HS-27A (cell line): Measurements from ENCODE around the gene ATP11A.
"Not testable (repeated sequence)": the region's sequence is repeated elsewhere in the genome, so short reads cannot be mapped to it uniquely, and the experiment has no call there.

Source experiments
- DNase-seq: peaks from one replicate; pipeline ENCODE4 v3.0.0-alpha.2; 2012; ENCODE audit warnings: low read depth, missing footprints

Gene ATP11A

DNA sequence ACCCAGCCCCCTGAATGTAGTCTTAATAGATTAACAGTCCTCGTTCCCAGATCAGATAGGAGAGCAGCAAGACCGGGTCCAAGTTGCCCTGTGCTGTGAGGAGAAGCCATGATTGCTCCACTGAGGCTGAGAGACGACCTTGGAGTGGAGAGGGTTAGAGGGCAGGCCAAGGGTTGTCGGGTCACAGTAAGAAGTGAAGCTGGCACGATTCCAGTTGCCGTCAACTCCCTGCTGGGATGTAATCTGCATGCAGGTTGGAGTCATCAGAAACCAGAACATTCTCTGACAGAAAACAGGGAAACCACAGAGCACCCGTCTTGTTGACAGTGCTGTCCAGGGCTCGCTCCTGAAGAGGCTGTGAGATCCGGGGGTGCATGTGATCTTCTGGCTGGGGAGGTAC lies 19.0 kb upstream of the ATP11A start:
- no peak for DNase-seq

DNA sequence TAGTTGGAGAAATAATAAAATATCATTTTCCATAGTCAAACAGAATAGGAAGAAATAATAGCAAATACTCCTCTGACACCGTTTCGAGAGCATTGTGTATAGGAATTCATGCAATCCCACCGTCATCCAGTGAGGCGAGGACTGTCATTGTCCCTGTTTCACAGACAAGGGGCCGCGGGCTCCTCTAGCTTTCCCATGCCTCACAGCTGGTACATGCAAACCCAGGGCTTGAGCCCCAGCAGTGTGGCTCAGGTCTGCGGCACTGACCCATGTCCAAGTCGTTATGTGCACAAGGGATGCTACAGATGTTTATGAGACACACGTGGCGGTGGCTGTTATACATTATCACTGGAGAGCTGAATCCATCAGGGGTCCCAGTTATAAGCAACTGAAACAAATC lies 18.5 kb upstream of the ATP11A start:
- DNase-seq = no peak

DNA sequence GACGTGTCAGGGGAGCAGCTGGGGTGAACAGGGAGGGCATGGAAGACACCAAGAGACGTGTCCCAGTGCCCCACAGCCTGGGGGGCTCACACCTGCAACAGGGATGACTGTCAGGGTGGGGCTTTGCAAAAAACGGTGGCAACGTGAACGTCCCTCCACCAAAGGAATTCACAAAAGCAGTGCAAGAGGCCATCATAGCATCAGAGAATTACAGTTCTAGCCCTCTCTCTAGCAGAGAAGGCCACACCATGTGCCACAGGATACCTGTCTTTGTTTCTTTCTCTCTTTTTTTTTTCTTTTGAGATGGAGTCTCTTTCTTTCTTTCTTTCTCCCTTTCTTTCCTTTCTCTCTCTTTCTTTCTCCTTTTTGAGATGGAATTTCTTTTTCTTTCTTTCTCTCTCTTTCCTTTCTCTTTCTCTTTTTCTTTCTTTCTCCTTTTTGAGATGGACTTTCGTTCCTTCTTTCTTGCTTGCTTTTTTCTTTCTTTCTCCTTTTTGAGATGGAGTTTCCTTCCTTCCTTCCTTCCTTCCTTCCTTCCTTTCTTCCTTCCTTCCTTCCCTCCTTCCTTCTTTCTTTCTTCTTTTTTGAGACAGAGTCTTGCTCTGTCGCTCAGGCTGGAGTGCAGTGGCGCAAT lies 17.1 kb upstream of the ATP11A start:
- no peak for DNase-seq

DNA sequence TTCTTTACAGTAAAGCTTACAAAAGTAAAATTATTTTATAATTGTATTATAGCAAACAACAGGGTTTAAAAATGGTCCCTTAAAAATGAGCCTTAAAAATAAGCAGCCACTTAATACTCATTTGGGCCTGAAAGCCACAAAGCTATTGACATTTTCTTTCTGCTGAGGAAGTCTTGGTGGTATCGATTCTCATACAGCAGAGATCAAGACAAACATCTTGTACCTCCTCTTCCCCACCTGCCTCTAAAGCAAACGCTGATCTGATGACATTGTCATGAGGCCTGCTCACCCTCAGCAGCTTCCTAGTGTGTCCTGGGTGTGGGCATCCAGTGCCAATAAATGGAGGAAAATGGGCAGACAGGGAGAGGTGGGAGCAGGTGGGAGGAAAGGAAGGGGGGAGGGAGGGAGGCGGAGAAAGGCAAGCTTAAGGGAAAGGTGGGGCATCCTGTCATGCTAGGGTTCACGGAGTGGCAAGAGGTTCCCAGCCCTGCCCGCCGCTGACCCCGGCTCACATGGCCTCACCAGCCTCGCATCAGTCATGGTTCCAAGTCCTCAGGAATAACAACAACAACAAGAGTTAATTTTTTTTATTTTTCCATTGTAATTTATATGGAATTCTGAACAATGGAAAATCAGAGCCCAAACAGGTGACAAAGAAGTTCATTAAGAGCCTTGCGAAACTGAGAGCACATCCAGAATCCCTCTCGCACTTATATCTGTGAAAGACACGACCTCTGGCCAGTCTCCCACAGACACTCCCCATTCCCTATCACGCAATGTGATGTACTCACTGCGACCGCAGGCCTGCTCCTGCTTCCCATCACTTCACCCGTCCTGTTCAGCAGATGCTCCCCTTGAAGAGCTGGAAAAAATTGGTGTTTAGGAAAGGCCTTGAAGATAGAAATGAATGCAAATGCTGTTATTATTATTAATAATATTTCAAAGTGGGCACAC lies 15.1 kb upstream of the ATP11A start:
- DNase-seq = no peak

DNA sequence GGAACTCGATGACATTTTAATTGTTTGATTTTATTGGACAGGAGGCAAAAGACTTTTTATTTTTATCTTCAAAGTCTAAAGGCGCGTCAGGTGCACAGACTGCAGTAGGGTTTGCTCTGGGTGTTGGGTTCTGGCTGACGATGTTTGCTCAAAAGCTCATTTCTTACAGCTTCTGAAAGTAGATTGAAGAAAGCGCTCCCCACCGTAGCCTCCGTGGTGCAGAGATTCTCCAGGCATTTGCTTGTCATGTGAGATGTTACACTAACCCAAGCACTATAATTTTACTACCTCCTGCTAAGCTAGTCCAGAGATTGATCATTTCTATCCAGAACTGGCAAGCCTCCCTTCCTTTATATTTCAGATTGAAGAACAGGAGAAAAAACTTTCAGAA lies 14.5 kb upstream of the ATP11A start:
- no peak for DNase-seq

DNA sequence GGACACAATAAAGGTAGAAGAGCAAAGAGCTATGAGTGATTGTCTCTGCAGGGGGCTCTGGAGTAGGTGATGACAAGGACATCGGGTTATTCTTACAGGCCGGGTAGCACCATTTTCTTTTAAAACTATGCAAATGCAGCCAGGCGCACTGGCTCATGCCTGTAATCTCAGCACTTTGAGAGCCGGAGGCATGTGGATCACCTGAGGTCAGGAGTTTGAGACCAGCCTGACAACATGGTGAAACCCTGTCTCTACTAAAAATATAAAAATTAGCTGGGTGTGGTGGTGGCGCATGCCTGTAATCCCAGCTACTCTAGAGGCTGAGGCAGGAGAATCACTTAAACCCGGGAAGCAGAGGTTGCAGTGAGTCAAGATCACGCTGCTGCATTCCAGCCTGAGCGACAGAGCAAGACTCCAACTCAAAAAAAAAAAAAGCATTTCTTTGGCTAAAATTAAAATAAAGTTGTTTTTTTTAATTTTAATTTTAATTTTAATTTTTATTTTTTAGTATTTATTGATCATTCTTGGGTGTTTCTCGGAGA lies 12.3 kb upstream of the ATP11A start:
- DNase-seq = not testable (repeated sequence)

DNA sequence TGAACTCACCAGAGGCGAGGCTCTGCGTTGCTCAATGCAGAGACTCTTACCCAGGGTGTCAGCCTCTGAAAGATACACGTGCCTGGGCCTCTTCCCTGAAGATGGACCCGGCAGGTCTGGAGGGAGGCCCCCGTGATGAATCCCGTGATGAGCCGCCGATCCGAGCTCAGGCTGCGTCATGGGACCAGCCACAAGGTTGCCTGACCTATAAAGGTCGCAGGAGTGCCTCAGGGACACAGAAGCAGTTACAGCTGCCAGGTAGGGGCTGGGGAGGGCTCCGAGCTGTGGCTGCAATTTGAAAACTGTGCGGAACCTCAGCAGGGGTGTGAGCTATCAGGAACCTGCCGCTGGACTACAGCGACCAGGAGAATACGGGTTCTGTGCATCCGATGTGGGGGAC lies 10.5 kb upstream of the ATP11A start:
- DNase-seq = no peak

DNA sequence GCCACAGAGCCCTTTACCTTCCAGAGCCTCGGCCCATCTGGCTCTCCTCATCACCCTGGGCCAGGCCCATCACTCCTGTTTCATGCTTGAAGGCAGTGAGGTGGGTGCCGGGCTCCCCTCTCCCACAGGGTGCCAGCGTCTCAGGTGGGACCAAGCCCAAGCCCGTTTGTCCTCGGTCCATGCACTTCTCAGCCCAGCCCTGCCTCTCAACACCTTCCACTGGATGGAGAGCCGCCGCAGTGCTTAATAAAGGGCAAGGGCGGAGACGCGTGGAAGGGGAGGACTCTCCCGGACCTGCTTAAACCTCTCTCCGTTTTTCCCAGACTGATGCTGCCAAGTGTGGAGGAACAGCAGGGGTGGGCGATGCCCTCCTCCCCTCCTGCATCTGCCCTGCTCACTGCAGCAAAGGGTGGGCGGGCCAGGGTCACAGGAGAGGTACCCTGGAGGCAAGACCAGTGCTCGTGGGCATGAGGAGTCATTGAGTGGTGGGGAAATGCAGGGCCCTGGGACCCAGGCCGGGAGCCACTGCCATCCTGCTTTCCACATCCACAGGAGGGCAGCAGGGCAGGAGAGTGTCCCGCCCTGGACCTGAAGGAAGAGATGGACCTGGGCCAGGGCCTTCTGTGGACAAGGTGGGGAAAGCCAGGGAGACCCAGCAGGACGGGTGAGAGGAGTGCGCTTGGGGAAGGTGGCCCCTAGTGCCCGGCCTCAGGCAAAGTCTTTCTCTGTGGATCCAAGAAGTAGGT lies 9.7 kb upstream of the ATP11A start:
- DNase-seq = no peak

DNA sequence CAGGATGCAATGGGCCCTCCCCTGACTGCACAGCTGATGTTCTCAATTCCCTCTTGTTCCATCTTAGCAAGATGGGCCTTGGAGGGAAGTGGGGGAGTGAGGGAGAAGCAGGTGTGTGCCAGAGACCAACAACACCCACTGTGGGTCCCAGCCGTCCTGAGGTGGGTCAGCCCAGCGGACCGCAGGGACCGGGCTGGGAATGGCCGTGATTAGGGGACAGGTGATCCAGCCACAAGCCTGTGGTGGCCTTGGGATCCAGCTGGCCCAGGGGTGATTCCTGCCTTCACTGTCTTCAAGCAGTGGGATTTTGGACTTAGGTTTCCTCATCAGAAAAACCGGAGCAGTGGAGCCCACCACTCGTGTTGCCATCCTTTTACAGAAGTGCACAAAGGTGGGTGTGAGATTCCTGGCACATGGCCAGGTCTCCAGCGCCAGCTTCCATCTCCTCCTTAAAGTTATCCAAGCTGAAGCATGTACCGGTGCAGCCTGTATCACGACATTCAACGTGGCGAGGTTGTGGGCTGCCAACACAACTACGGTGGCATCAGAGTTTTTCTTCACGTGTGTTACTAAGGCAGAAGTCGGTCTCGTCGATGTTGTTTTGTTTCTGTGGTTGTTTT lies 9.0 kb upstream of the ATP11A start:
- DNase-seq = no peak

DNA sequence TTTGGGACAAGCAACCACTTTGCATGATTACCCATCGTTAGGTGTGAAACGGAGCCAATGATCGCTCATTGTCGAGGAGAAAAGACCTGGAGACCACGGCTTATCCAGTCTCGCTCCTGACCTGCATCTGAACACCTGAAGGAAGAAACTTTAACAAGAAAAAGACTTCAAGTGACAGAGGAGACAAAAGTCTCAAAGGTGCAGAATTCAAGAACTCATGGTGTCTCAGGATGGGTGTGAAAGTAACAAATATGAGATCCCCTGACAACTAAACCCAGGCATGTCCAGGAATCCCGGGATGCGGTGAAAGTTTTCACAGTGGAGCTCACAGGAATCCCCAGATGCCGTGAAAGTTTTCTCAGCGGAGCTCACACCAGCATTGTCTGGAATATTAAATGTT lies 6.3 kb upstream of the ATP11A start:
- DNase-seq = no peak

DNA sequence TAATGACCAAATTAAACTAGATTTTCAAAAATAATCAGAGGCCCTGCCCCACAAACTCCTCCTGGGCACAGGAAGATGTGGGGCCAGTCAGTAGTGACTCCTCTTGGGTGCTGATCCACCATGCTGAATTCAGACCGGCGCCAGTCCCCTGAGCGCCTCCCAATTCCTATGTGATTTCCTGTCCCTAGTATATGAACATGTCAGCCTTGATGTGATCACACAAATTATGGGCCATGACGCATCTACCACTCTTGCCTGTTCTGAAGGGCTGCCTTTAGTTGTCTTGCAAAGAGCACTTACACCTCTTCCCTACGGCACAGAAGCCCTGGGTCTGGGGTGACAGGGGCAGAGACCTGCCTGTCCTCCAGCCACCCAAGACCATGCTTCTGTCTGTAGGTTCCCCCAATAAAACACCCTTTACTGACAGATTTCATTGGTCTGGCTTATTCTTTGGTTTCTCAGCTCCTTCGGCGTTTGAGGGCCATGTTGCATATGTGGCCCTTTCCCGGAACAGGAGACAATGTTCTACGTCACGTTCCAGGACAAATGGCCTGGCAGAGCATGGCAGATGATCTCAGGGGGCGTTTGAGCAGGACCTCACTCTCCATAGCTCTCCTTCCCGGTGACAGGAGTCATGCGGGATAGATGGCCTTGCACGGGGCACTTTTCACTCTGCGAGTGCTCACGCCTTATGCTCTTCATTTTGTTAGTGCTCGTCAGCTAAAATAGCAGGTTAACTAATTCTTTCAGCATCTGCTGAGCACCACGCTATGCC lies 5.6 kb upstream of the ATP11A start:
- DNase-seq = no peak

DNA sequence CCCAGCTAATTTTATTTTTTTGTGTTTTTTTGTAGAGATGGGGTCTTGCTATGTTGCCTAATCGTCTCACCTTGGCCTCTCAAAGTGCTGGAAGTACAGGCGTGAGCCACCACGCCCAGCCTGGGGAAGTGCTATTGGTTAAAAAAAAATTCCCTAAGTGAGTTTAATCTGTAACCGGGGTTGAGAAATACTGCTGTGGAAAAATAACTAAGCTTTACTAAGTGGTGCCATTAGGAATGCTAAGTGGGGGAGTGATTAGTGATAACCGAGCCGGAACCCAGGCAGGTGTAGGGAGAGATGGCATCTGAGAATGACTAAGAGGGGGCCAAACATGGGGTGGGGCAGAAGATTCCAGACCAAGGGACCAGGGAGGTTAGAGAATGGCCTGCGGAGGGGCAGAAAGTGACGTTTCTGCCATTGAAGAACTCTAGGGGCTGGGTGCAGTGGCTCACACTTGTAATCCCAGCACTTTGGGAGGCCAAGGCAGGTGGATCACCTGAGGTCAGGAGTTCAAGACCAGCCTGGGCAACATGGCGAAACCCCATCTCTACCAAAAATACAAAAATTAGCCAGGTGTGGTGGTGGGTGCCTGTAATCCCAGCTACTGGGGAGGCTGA lies 4.5 kb upstream of the ATP11A start:
- DNase-seq = not testable (repeated sequence)

DNA sequence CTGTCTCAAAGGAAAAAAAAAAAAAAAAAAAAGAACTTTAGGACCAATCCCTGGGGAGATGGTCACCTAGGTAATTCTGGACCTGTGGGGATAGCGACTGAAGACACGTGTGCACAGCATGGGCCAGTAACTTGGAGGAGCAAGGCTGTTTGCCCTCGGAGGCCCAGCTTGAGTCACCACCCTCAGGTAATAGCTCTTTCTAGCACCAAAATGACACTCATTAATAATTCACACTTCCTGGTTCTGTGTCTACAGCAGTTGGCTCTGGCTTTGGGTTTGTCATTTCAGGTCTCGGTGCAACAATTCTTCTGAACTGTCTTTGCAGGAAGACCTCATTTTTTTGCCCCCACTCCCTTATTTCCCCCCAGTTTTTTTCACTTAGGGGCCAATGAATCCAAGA lies 3.9 kb upstream of the ATP11A start:
- no peak for DNase-seq

DNA sequence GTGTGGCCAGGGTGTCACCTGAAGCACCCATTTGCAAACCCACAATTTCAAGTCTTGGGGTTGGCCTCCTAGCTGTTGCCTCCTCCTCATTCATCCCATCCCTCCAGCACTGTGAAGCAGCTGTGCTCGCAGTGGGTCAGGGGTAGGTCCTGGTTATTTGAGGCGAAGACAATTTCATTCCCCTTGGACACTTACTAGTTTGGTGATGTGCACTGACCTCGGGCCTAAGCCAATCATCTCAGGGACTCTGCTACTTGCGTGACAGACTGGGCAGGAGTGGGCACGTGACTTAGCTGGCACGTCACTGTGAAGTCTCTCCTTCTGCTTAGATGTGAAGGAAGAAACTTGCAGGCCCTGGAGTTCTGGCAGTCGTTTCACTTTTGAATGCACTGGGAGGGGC lies 3.5 kb upstream of the ATP11A start:
- DNase-seq = no peak

DNA sequence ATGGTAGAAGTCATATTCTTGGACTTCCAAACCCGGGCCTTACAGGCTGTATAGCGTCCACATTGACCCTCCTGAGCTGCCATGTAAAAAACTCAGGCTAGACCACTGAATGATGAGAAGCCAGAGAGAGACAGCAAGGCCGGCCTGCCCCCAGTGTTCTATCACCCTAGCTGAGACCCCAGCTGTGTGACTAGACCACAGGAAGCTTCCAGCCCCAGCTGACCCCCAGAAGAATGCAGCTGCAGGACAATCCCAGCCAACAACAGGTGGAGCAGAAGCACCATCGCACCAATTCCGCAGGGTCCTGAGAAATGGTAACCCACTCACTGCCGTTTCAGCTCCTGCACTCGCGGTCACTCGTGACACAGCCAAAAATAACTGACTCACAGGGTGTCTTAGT lies 2.9 kb upstream of the ATP11A start:
- no peak for DNase-seq

DNA sequence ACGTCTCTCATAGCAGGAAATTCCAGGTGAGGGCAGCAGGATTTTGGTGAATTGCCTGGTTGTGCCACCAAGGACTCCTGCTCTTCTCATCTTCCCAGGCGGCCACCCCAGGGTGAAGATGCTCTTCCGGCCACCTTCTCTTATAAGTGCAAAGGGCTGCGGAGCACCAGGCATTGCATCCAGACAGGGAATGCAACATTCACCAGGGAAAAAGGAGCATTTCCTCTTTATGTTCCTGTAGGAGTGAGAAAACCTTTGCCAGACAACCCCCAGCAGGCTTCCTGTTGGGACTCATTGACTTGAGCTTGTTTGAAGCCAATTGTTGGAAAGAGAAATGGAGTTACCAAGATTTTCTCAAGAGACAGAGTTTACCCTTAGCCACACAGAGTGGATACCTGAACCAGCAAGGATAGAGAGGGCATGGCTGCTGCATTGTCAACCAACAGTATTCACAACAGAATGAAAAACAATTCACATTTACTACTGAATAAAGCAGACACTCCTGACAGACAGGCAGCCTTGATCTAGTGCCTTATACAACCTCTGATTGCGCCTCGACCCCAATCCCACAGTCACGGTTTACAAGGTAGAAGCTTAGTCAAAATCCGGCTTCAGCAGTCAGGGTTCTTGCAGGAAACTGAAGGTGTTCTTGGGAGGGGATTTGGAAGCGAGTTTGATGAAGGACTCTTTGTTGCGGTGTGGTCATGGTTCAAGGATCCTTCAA lies 1.8 kb upstream of the ATP11A start:
- no peak for DNase-seq

DNA sequence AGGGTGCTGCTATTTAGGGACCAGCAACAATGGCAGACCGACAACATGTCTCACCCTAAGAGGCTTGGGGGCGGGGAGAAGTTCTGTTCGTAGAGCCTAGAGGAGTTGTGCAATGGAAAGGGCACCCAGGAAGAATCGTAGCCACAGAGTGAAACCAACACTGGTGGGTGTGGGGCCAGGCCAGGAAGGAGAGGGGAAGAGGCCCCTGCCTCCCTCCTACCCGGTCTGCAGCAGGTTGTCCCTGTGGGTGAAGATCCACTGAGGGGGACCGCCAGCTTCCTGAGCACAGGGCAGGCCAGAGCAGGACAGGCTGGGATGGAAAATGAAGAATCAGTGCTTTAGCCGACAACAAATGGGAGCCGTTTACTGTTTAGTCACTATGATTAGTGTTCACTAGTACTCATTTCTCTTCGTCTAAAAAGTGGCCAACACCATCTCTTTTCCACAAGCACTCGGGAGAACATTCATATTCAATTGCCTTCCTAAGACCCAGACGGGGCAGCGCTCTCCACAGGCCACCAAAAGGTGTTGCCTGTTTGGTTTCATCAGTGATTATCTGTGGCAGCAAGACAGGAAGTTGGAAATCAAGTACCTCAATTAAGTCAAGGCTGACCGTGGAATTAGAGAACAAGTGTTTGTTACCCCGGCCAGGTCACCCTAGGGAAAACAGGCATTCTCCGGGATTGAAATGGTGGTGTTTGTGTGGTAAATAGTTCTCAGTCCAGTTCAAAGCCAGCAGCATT lies 1.1 kb upstream of the ATP11A start:
- no peak for DNase-seq

DNA sequence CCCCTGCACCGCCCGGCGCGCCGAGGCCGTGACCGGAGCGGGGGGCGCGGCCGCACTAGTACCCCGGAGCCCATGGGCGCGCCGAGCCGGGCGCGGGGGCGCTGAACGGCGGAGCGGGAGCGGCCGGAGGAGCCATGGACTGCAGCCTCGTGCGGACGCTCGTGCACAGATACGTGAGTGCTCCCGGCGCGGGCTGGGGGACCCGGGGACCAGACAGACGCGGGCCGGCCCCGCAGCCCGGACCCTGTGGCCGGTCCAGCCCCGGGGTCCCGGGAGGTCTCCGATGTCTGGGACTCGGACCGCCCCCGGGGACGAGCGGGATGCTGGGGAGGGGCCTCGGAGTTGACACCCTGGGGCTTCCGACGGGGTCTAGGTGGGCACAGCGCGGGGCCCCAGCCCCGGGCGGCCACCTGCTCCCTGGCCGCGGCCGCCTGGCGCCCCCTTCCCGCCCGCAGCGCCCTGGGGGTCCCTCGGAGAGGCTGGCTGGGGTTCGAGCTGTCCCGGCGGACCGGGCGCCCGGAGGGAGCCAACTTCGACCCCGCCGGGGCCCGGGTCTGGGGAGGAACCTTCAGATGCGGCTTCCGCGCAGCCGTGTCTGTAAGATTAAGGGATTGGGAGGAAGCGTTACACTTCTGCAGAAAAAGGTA lies 568 bp downstream of the ATP11A start:
- DNase-seq = no peak

DNA sequence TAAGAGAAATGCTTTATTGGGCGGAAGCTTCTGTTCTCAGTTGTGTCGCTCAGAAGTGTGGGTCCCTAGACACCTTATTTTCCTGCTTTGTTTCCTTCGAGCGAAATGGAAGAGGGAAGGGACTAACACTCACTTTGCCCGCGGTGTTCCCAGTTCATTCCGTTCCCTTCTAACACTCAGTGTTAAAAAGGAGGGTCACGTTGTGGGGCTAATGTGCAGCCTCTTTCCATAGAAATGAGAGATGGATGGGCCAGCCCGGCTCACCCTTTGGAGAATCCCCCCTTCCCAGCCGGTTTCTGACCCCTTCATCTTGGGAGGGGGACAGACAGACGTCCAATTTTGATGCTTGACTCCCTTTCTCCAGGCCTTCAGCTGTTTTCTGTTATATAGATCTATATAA lies 2.3 kb downstream of the ATP11A start:
- no peak for DNase-seq
